ENCODE results near the gene C1orf105.

The C1orf105 gene

DNA sequence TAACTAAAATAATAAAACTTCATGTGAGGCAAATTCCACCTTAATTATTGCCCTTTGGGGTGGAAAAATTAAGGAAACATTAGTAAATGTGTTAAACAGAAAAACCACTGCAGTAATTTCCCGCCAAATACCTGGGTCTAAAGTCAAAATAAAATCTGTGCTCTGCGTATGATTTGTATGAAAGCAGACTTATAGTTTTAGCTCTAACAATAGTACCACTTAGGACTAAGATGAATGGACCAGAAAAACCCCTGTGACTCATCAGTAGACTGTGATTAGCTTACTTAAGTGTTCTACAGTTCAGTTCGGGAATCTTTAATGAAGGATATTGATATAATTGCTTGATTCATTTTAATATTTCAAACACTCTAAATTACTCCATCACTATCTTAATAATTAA, 23.3 kb upstream of the C1orf105 start:
- no peak for DNase-seq (ENCODE audit: low spot score)

DNA sequence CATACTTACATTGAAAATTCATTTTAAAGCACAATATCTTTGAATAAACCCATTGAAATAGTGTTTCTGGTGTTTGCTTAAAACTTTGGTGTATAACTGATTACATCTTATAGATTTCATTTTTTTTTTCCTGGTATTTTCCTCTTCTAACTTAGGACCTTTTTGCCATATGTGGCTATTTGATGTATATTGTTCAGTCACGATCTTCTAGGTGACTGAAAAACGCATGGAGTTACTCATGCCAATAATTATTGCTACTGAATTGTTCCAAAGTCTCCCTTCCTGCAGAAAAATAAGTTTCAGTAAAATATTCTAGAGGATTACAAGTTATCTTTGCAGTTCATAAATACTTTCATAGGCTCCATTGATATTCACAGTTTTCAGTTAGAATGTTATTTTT, 22.9 kb upstream of the C1orf105 start:
- DNase-seq (ENCODE audit: low spot score), result no peak

DNA sequence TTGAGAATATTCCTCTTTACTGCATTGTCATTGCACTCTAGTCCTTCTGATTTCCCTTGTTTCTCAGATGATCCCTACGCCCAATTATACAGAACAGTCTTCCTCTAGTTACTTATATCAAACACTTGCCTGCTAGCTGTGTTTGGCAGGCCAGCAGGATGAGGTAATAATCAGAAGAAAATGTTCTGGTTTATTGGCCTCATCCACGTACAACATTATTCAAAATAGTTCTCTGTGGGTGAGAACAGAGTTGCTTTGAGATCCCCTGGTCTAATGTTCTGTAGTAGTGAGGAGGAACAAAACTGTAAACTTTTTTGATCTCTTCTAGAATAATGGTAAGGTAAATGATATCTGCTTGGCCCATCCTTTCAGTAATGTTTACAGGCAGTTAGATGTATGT, 22.3 kb upstream of the C1orf105 start:
- no peak for DNase-seq (ENCODE audit: low spot score)

DNA sequence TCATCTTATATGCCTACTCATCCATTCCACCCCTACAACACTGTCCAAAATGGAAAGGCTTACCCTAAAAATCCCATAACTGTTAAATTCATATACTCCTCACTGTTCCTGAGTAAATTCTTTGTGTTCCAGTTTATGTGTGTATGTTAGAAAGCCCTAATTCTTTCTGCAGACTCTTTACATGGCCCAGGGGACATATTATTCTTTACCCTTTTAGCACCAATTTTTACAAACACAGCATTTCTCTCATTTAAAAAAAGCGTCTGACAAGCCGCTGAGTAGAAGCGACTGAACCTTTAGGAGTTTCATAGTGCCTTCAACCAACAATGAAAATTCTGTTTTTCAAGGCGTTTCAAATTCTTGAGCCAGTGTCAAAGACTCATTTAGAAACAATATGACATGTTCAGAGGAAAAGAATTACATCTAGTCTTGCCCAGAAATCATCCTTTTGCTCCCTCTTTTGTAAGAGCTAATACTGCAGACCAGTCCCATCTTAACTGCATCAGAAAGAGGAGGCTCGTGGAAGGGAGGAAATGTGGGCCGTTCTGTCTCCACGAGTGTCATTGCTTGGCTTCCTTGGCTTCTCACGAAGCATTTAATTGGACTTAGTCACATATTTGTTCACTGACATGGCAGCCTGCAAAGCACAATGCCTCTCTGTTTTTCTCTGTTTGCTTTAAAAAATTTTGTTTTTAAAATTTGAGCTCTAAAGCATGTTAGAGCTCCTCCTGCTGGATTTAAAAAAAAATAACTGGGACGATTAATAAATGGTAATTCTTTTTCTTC, 21.3 kb upstream of the C1orf105 start:
- DNase-seq (ENCODE audit: low spot score), result peak; percentile 78

DNA sequence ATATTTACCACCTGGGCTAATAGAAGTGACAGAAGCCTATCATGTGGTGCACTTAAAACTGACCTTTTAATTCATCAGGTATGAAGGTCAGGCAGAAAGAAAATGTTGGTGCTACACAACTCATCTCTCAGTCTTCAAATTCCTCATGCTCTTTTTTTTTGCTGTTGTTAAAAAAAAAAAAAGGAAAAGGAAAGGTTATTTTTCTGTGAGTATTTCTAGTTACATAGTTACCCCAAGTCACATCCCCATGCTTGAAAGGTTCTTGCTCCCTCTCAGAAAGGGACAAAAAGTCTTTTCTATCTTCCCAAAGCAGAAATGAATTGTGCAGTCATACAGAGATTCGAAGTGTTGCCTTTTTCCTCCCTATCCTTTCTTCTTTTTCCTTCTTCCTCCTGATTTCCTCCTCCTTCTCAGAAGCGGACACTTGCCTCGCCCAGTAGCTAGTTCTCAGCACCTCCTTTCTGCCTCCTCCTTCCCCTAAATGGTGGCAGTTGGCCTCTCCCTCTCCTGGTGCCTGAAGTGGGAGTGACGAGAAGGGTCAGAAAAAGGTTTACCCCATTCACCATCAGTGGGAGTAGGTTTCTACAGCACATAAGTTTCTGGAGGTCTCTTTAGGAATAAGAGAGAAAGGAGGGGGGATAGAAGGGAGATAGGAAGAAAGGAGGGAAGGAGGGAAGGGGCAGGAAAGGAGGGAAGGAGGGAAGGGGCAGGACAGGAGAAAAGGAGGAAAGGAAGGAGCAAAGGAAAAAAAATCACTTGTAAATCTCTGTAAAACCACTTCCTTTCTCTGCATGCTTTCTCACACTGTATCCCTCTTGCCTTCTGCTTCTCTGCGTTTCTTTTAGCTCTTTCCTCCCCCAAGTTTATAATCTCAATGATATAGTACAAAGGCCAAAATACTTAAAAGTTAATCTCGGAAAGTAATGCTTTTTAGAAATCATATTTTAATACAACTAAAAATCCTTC, 20.4 kb upstream of the C1orf105 start:
- DNase-seq (ENCODE audit: low spot score), result no peak

DNA sequence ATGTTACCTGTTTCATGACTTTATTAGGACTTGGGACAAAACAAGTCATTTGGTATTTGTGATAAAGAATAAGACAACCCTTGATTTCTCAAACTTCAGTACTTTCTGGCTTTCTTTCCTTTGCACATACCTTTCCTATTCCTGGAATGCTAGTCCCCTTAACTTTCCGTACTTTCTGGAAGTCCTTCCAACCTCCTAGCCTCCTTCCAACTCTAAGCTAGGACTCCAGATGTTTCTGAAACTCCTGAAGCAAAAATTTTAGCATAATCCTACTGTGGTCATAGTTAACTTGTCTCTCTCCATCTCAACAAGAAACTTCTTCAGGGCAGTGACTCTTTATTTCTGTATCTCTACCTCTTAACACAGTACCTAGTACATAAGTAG, 19.8 kb upstream of the C1orf105 start:
- DNase-seq (ENCODE audit: low spot score), result no peak

DNA sequence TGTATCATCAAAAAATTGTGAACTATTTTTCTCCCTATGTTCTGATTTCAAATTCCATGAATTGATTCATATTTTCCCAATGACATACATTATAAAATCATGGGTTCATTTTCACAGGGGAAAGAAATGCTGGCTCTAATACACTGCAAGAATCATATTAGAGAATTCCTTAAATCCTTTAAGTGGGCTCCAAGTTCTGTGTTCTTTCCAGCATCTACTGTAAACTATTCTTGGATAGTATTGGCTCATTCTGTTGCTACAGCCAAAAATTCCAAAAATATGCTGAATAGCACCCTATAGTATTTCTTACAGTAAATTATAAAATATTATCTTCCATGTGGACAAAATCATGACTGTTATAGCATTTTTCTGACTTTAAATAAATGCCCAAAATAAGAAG, 19.0 kb upstream of the C1orf105 start:
- no peak for DNase-seq (ENCODE audit: low spot score)

DNA sequence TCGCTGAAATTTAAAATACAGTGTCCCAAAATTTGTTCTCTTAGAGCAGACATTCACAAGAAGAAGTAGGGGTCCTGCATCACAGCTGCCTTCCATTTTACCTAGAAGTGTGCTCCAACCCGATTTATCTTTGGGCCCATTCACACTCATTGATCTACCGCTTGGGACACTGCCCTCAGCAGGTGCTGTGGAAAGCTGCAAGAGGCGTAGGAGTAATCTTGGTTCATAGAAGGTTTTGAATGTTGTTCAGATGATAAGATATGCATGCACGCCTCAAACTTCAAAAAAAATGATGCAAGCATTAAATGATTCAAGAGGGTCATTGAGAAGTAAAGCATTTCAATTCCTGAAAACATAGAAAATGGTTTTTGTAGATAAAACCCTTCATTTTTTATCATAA, 18.6 kb upstream of the C1orf105 start:
- no peak for DNase-seq (ENCODE audit: low spot score)

DNA sequence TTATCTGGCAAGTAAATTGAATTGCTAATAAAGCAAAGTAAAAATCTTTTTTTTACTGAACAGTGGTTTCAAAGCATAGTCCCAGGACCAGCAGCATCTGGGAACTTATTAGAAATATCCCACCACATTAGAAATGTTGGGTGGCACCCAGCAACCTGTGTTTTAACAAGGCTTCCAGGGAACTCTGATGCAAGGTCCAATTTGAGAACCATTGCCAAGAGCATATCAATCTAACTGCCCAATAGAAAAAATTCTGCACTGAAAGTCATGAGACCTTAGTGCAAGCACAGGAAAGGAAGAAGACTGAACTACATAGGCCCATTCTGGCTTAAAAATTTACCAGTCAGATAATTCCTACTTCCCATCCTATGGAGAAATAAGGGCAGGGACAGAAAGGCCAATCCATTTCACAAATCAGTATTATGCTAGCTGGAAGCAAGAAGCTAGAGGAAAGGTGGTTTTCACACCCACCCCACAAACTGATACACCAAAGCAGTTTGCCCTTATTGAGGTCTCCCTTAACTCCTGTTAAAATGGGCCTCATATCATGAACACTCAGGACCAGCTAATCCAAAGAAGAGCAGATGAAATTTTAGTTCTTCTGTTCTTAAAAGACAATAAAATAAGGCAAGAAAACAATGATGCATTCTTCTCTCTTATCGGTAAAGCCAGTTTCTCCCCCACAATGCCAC, 17.5 kb upstream of the C1orf105 start:
- no peak for DNase-seq (ENCODE audit: low spot score)

DNA sequence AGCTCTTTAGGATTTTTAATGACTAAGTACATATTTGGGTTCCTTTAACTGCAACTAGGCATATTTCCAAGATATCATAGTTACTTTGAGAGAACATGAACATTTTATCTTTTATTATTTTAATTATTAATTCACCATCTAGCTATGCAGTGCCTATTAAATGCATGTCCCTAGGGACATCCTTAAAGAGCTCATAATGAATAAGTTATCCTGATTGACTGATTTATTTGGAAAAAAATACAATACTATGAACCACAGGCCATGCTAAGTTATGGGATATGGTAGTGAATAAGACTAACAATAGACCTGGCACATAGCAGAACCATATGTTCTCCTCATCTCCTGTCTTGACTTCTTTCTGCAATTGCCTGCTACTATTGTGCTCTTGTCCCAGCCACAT, 16.4 kb upstream of the C1orf105 start:
- no peak for DNase-seq (ENCODE audit: low spot score)

DNA sequence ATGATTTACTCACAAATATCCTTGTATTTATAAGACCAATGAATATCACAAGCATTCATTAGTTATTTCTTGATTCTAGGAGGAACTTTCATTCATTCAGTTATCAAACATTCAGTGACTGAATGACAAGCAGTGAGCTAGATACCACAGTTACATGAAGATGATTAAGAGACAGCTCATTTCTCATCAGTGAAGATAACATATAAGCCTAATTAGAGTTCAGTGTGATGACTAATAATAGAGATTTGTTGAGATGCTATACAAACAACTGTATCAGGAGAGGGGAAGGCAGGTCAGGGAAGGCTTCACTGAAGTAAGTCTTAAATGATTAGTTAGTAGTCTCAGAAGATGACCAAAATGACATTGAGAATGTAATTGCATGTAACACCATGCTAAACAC, 14.6 kb upstream of the C1orf105 start:
- no peak for DNase-seq (ENCODE audit: low spot score)

DNA sequence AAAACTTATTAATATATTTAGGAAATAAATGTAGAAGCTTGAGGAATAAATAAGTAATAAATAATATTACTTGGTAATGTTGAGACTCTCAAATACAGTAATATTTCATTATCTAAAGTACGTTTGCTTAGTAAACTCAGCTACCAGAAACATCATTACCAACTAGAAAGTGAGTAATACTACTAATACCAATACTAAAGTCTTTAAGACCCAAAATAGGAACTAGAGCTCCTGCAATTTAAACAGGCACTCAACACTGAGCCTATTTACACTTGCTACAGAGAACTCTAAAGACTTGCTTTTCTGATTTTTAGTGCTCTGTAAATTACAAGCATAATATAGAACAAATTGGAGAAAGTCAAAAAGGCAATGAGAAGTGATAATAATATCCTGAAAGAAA, 13.5 kb upstream of the C1orf105 start:
- no peak for DNase-seq (ENCODE audit: low spot score)

DNA sequence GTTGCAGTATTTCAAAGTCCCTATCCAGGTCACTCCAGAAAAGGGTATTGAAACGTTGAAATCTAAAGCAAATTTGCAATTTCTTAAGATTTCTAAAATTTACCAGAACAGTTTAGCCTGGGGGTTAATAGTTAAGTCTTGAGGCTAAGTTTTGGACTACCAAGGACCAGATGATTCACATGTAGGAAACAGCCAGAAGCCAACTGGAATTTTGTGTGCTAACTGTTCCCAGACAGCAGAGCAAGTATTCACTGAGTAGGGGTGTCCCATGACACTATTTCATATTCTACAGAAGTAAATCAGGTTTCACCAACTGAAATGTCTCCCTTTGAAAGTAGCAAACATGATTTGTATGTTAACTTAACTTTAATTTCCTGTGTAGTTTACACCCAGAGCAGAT, 11.5 kb upstream of the C1orf105 start:
- DNase-seq (ENCODE audit: low spot score), result no peak

DNA sequence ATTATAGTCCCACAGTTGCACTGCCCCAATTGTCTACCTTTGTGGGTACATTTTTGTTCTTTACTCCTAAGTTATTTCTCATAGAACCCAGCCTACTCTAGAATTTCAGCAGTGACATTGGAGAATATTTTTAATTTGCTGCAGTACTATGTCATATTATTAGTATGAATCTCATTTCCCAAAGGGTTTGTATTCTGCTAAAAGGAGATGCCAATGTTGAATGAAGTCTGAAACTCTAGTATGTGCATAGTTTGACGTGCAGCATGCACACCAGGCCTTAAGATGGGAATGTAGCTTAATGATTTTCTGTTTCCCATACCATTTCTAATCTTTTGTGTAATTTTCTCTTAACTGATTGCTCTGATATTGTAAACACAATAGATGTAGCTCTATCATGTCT, 10.5 kb upstream of the C1orf105 start:
- no peak for DNase-seq (ENCODE audit: low spot score)

DNA sequence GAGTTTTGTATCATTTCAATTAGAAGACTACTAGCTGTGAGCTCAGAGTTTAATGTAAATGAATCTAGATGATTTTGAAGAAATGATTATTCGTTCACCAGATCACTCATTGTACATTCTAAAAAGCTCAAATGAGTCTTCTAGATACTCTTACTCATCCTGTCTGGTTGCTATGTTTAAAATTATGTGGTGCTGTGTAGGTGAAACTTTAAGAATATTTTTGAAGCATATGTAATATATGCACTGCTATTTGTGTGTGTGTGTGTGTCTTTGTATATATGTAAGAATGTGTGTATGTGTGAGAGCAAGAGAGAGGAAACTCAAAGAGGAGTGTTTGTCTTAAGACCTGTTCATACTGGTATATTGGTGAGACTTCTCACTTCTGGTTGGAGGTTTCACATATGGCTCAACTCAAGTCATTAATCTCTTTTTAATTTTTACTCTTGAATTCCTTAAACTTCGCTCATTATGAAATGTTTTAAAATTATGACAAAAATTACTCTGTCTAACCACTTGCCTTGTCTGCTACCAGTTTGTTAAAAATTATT, 8.6 kb upstream of the C1orf105 start:
- no peak for DNase-seq (ENCODE audit: low spot score)

DNA sequence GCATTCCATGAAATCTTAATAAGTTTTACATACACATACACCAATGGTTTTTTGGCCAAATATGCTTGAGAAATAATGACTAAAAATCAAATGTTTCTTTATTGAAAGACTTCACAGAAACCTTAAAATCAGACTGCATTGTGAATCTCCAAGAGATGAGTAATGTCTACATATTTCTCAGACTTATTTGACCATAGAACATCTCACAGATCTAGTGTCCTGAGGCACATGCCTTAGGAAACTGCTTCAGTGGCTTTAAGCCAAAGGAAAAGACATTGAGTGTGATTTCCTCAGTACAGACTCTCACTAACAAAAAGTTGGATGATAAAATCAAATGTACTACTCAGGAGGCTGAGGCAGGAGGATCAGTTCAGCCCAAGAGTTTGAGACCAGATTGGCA, 6.2 kb upstream of the C1orf105 start:
- DNase-seq (ENCODE audit: low spot score), result no peak

DNA sequence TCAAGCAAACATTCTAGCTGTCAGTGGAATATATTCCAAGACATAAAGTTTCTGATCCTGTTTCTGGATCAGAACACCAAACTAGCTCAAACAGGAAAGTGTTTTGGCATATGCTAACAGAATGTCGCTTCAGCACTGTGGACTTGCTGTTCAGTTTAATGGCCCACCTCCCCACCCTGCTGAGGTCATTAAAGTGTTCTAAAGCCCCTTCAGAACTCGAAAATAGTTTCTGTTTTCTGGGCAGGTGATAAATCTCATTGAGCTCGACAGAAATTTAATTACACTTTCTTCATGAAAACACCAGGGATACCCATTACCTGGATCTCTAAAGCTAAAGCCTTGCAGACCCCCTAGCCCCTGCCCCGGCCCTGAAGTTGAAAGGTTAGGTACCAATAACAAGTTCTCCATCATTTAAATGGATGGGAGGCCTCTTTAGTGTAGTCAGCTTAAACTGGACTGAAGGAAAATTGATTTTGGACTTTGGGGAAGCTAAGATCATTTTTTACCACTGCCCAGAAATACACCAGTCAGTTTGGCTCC, 3.9 kb upstream of the C1orf105 start:
- no peak for DNase-seq (ENCODE audit: low spot score)

DNA sequence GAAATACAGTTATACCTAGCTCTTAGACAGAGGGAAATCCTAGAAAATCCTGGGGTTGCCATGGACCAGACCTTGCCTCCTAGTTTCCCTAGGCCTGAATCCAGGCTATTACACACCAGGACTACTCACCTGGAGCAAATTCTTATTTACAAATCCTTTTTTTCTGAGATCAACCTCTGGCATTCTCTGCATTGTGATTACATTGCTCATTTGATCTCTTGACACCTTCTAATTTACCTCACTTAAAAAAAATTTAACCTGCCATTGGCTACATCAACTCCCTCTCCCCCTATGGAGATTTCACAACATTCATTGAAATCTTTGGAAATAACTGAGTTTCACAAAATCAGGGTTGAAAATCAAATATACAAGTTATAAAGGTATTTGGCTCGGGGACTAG, 2.9 kb upstream of the C1orf105 start:
- no peak for DNase-seq (ENCODE audit: low spot score)

DNA sequence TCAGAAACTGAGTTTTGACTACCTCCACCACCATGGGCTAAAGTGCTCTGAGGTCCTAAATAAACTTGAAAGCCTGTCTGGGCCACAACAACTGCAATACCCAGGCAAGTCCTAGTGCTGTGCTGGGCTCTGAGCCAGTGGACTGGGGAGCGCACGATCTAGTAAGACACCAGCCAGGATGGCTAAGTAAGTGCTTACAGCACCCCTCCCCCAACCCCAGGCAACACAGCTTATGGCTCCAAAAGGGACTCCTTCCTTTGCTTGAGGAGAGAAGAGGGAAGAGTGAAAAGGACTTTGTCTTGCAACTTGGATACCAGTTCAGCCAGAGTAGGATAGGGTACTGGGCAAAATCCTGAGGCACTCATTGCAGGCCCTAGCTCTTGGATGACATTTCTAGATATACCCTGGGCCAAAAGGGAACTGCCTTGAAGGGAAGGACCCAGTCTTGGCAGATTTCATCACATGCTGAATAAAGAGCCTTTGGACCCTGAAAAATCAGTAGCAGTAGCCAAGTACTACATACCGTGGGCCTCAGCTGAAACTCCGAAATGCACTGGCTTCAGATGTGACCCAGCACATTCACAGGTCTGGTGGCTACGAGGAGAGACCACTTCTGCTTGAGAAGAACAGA, 1.6 kb downstream of the C1orf105 start:
- DNase-seq (ENCODE audit: low spot score), result no peak

DNA sequence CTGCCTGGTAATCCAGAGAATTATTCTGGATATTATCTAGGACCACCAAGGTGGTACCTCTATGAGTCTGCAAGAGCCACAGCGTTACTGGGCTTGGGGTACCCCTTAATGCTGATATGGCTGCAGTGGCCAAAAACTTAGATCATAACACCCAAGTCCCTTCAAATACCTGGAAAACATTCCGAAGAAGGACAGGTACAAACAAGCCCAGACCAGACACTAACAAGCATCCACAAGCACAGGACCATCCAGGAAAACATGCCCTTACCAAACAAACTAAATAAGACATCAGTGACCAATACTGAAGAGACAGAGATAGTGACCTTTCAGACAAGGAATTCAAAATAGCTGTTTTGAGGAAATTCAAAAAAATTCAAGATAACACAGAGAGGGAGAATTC, 2.9 kb downstream of the C1orf105 start:
- DNase-seq (ENCODE audit: low spot score), result no peak

DNA sequence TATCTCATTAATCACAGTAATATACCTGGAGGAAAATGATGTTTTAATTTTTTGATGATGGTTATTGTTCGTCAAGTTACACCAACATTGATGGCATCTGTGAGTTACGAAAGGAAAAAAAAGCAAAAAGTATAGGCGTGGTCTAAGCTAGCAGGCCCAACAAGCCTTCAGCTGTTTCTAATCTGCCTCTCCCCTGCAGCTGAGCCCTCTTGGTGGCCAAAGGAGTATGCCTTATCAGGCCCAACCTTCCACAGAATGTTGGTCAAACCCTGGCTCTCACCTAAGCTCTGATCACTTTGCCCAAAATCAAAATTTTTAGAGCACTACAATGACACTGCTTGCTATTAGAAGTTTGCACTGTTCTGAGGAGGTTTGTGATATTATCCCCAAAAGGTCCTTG, 4.9 kb downstream of the C1orf105 start:
- no peak for DNase-seq (ENCODE audit: low spot score)

DNA sequence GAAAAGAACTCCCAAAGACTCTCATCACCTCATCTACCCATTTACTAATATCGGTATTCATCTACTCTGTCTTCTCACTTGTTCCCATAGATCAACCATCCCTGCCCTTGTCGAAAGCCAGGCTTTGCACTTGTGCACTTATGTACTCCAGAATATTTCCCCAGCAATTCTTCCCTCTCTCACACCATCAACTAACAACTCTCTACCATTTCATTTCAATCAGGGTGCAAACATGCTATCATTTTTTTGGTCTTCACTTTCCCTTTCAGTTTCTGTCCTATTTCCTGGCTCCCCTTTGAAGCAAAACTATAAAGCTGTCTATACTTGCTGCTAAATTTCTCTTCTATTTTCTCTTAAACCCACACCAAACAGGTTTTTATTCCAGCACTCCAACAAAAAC, 6.7 kb downstream of the C1orf105 start:
- no peak for DNase-seq (ENCODE audit: low spot score)

Measured in AG08396 (cell line).